Right ventricle myocardium inferior (tissue), 1 donor: Measurements from ENCODE around the gene CHAMP1. TPM values are rescaled to one million over a fixed set of nuclear protein-coding genes. Genes with fewer than 3 reads are reported as not detected.
A peak's percentile ranks its signal among the peaks of the same experiment; 100 is the strongest.

Source experiments
- ATAC-seq: fragments of 200-7000 bp; cut with Tn5 transposase; one replicate; pipeline ENCODE4 v1.9.1; 2020; ENCODE audit warnings: mild to moderate bottlenecking, moderate library complexity
- DNase-seq: peaks from one replicate; pipeline ENCODE4 v3.0.0; 2021; ENCODE audit errors: missing footprints
- intact Hi-C: fragments of 100-400 bp; cut with DNase I; formaldehyde crosslinking; loops from one replicate; pipeline ENCODE4 v1.11.0; 2022
- total RNA-seq: library from RNA; stranded (reverse); fragmentation: NEBNext Ultra II Directional; extraction: Animal tissue kit (Norgen Biotek cat#: 25700); gene quantifications from one replicate; pipeline ENCODE4 v1.2.1, GENCODE V29; 2021
- donor health status: DM: no; HTN: yes; CAD: no; lungs with severe emphysema.

The CHAMP1 gene
- total RNA-seq, 1 donor from 2014 or later: 7.7 TPM

- intact Hi-C loops: no loop called here
These were observed 17.4 kb upstream of the CHAMP1 start for GRCh38 chr13:114296902-114297301.

GRCh38 chr13:114298866-114299265, 15.4 kb upstream of the CHAMP1 start:
- no peak for DNase-seq
- intact Hi-C loops: no loop called here
- ATAC-seq: no peak

More at GRCh38 chr13:114296902-114297301, 17.4 kb upstream of the CHAMP1 start:
- ATAC-seq: no peak
- no peak for DNase-seq

GRCh38 chr13:114299604-114300305, 14.5 kb upstream of the CHAMP1 start:
- no peak for DNase-seq
- intact Hi-C loops: no loop called here
- no peak for ATAC-seq

GRCh38 chr13:114303700-114304327, 10.5 kb upstream of the CHAMP1 start:
- ATAC-seq (no peak), DNase-seq (no peak)
- intact Hi-C loops: no loop called here

GRCh38 chr13:114304346-114305034, 9.8 kb upstream of the CHAMP1 start:
- ATAC-seq: no peak
- DNase-seq: no peak
- intact Hi-C loops: no loop called here

- intact Hi-C loops: no loop called here
- no peak for ATAC-seq
These were observed 5.2 kb upstream of the CHAMP1 start for GRCh38 chr13:114309086-114309485.

GRCh38 chr13:114309806-114310410, 4.4 kb upstream of the CHAMP1 start:
- DNase-seq: no peak
- intact Hi-C loops: no loop called here
- no peak for ATAC-seq

More at GRCh38 chr13:114309086-114309485, 5.2 kb upstream of the CHAMP1 start:
- no peak for DNase-seq

GRCh38 chr13:114310956-114311355, 3.3 kb upstream of the CHAMP1 start:
- DNase-seq (no peak), ATAC-seq (no peak)
- intact Hi-C loops: no loop called here

- ATAC-seq (no peak), DNase-seq (no peak)
- intact Hi-C loops: no loop called here
These were observed 2.9 kb upstream of the CHAMP1 start for GRCh38 chr13:114311387-114311786.

- ATAC-seq (no peak), DNase-seq (no peak)
- intact Hi-C loops: no loop called here
These were observed 2.4 kb upstream of the CHAMP1 start for GRCh38 chr13:114311908-114312307.

- no peak for DNase-seq
- intact Hi-C loops: no loop called here
These were observed 1.0 kb upstream of the CHAMP1 start for GRCh38 chr13:114313061-114313860.

GRCh38 chr13:114315074-114315785, 927 bp downstream of the CHAMP1 start:
- no peak for ATAC-seq
- intact Hi-C loops: loop anchor here (2.0 kb wide), 1 partner anchor 34 kb away; the partner anchor contains the start of gene UPF3A
- no peak for DNase-seq

More at GRCh38 chr13:114313061-114313860, 1.0 kb upstream of the CHAMP1 start:
- no peak for ATAC-seq

GRCh38 chr13:114318624-114319023, 4.3 kb downstream of the CHAMP1 start:
- intact Hi-C loops: no loop called here
- DNase-seq: no peak
- no peak for ATAC-seq

- intact Hi-C loops: no loop called here
- ATAC-seq (no peak), DNase-seq (no peak)
These were observed 5.2 kb downstream of the CHAMP1 start for GRCh38 chr13:114319441-114319913.

- ATAC-seq (peak; percentile 54), DNase-seq (no peak)
- intact Hi-C loops: no loop called here
These were observed 5.8 kb downstream of the CHAMP1 start for GRCh38 chr13:114320065-114320464.

- intact Hi-C loops: no loop called here
- DNase-seq: no peak
- no peak for ATAC-seq
These were observed 7.0 kb downstream of the CHAMP1 start for GRCh38 chr13:114321256-114321655.

- DNase-seq: no peak
- no peak for ATAC-seq
- intact Hi-C loops: no loop called here
These were observed 9.0 kb downstream of the CHAMP1 start for GRCh38 chr13:114323349-114323748.

- intact Hi-C loops: no loop called here
- DNase-seq (no peak), ATAC-seq (no peak)
These were observed 10.0 kb downstream of the CHAMP1 start for GRCh38 chr13:114324334-114324733.
